Measurements from ENCODE around the gene ADGRV1.

Gene ADGRV1

GRCh38 chr5:90528601-90529193, 29.9 kb upstream of the ADGRV1 start:
- Mint-ChIP-seq H3K36me3 (ENCODE audit: low read depth) (peaks cover 17% of the 10 kb centered on the region), H3K27me3 (ENCODE audit: low read depth) (no peaks in the 10 kb centered on the region), H3K27ac (peak overlapping the region; percentile 72 to 99 (median 94)), H3K4me1 (peaks cover 27% of the 10 kb centered on the region), H3K9me3 (no peaks in the 10 kb centered on the region), H3K4me3 (peak overlapping the region; percentile 98 to 100 (median 100))
- no peak for TF ChIP-seq CTCF (IDR thresholded peaks at IDR 0.05; ENCODE audit: unreplicated experiment in 3 of 3)

- Mint-ChIP-seq H3K36me3 (ENCODE audit: low read depth) (peaks cover 13% of the 10 kb centered on the region), H3K4me3 (peak within 1 kb of the TSS; percentile 98 to 100 (median 100)), H3K27me3 (ENCODE audit: low read depth) (no peaks in the 10 kb centered on the region), H3K27ac (peak within 1 kb of the TSS; percentile 94 to 99 (median 99)), H3K4me1 (peaks cover 27% of the 10 kb centered on the region), H3K9me3 (no peaks in the 10 kb centered on the region)
- no peak for TF ChIP-seq CTCF (IDR thresholded peaks at IDR 0.05; ENCODE audit: unreplicated experiment in 3 of 3)
Measured at GRCh38 chr5:90529194-90529938, 29.2 kb upstream of the ADGRV1 start, which contains the start of gene LYSMD3. LYSMD3 (minus strand) TSS chr5:90529584; CDS start chr5:90525289, 4,295 bp downstream.

GRCh38 chr5:90529939-90530677, 28.5 kb upstream of the ADGRV1 start:
- H3K9me3 Mint-ChIP-seq, result no peaks in the 10 kb centered on the region
- peaks cover 8% of the 10 kb centered on the region for H3K36me3 Mint-ChIP-seq (ENCODE audit: low read depth)
- peak overlapping the region; percentile 98 to 100 (median 100) for H3K4me3 Mint-ChIP-seq
- H3K27ac Mint-ChIP-seq, result peak overlapping the region; percentile 94 to 99 (median 99)
- peak; percentile 65 to 79 (median 77) for TF ChIP-seq CTCF (IDR thresholded peaks at IDR 0.05; ENCODE audit: unreplicated experiment in 3 of 3)
- peaks cover 27% of the 10 kb centered on the region for H3K4me1 Mint-ChIP-seq
- H3K27me3 Mint-ChIP-seq (ENCODE audit: low read depth), result no peaks in the 10 kb centered on the region

- H3K36me3 Mint-ChIP-seq (ENCODE audit: low read depth), result peaks cover 7% of the 10 kb centered on the region
- H3K27ac Mint-ChIP-seq, result peak overlapping the region in 2 of 3 experiments; percentile 58 to 94
- H3K4me3 Mint-ChIP-seq, result peak overlapping the region; percentile 98 to 100 (median 100)
- H3K9me3 Mint-ChIP-seq, result no peaks in the 10 kb centered on the region
- H3K4me1 Mint-ChIP-seq, result peaks cover 27% of the 10 kb centered on the region
- no peak for TF ChIP-seq CTCF (IDR thresholded peaks at IDR 0.05; ENCODE audit: unreplicated experiment in 3 of 3)
- H3K27me3 Mint-ChIP-seq (ENCODE audit: low read depth), result no peaks in the 10 kb centered on the region
Measured at GRCh38 chr5:90530736-90531487, 27.7 kb upstream of the ADGRV1 start.

- Mint-ChIP-seq H3K27ac (no peak overlapping the region), H3K9me3 (no peaks in the 10 kb centered on the region), H3K36me3 (ENCODE audit: low read depth) (no peaks in the 10 kb centered on the region), H3K27me3 (ENCODE audit: low read depth) (no peaks in the 10 kb centered on the region), H3K4me1 (peaks cover 2% of the 10 kb centered on the region), H3K4me3 (no peak overlapping the region)
- no peak for TF ChIP-seq CTCF (IDR thresholded peaks at IDR 0.05; ENCODE audit: unreplicated experiment in 3 of 3)
Measured at GRCh38 chr5:90533794-90534193, 24.8 kb upstream of the ADGRV1 start.
